ENCODE results near the gene CEP350. TPM values are rescaled to one million over a fixed set of nuclear protein-coding genes. Genes with fewer than 3 reads are reported as not detected.

The CEP350 gene
- total and polyA plus RNA-seq, 7 experiments from 2014 or later, result 39.1 to 90.1 (median 64.0) TPM

DNA sequence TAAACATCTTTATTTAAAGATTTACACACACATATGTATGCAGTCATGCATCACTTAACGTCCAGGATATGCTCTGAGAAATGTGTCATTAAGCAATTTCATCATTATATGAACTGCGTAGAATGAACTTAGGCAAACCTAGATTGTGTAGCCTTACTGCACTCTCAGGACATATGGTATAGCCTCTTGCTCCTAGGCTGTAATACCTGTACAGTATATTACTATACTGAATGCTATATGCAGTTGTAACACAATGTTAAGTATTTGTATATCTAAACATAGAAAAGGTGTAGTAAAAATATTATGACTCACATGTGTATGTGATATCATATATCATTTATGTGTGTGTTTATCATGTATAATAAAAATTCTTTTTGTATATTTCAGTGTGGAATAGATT lies 126.9 kb downstream of the CEP350 start:
- Mint-ChIP-seq H3K27me3 (no peaks in the 10 kb centered on the region), H3K4me3 (no peak overlapping the region), H3K4me1 (no peaks in the 10 kb centered on the region), H3K9me3 (no peaks in the 10 kb centered on the region), H3K36me3 (peaks cover 4 to 32% (median 12%) of the 10 kb centered on the region in 5 donors), H3K27ac (no peak overlapping the region)
- Histone ChIP-seq H3K4me3 (ENCODE audit: low read length) (no peak overlapping the region), H3K27ac (ENCODE audit: low read depth, low read length) (no peak overlapping the region), H3K27me3 (ENCODE audit: control insufficient read depth in 2 of 2, insufficient read depth in 2 of 2, low read length in 2 of 2) (no peaks in the 10 kb centered on the region), H3K9me3 (ENCODE audit: control insufficient read depth in 2 of 3, low read length in 3 of 3) (no peaks in the 10 kb centered on the region), H3K4me1 (ENCODE audit: control insufficient read depth in 2 of 2, insufficient read depth in 2 of 2, low read length in 2 of 2) (no peaks in the 10 kb centered on the region), H3K36me3 (ENCODE audit: control insufficient read depth in 2 of 3, insufficient read depth in 3 of 3, low read length in 3 of 3) (peaks cover 11 to 40% (median 20%) of the 10 kb centered on the region in 3 experiments)
- ATAC-seq, result no peak
- DNase-seq, result no peak
- ChIA-PET POLR2A (no interaction called here), CTCF (no interaction called here)
- intact Hi-C loops (cut with micrococcal nuclease), result loop anchor here in 1 of 2 donors (10.0 kb wide), 1 partner anchor 403 kb away; no protein-coding TSS in a partner anchor

DNA sequence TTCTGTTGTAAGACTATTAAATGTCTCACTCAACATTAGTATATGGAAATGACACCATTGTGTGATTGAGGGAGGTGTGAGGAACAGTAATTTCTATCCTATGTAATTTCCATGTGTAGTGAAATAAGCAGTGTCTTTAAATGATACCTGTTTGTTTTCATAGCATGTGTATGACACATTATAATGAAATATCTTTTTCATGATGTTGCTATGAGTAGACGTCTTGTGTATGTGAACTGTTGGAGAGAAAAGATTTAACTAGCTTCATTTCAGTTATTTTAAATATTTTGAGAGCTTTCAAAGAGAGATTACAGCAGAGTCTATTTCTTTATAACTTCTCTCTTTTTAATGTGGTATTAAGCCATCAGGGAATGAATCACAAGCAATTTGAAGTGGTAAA lies 128.6 kb downstream of the CEP350 start:
- H3K9me3 Mint-ChIP-seq, result no peaks in the 10 kb centered on the region
- no peak overlapping the region for H3K27ac ChIP-seq (ENCODE audit: low read depth, low read length)
- intact Hi-C loops (cut with micrococcal nuclease), result loop anchor here in 1 of 2 donors (10.0 kb wide), 1 partner anchor 402 kb away; no protein-coding TSS in a partner anchor
- ATAC-seq (no peak), DNase-seq (no peak)
- H3K9me3 ChIP-seq (ENCODE audit: control insufficient read depth in 2 of 3, low read length in 3 of 3), result no peaks in the 10 kb centered on the region
- H3K27ac Mint-ChIP-seq, result peak overlapping the region in 1 of 9 donors; percentile 64
- CTCF ChIA-PET, result no interaction called here
- no peak overlapping the region for H3K4me3 ChIP-seq (ENCODE audit: low read length)
- no peak overlapping the region for H3K4me3 Mint-ChIP-seq
- H3K4me1 Mint-ChIP-seq, result no peaks in the 10 kb centered on the region
- H3K4me1 ChIP-seq (ENCODE audit: control insufficient read depth in 2 of 2, insufficient read depth in 2 of 2, low read length in 2 of 2), result no peaks in the 10 kb centered on the region
- POLR2A ChIA-PET, result no interaction called here
- no peaks in the 10 kb centered on the region for H3K27me3 ChIP-seq (ENCODE audit: control insufficient read depth in 2 of 2, insufficient read depth in 2 of 2, low read length in 2 of 2)
- no peaks in the 10 kb centered on the region for H3K27me3 Mint-ChIP-seq
- H3K36me3 ChIP-seq (ENCODE audit: control insufficient read depth in 2 of 3, insufficient read depth in 3 of 3, low read length in 3 of 3), result peaks cover 10 to 28% (median 15%) of the 10 kb centered on the region in 3 experiments
- peaks cover 4 to 31% (median 13%) of the 10 kb centered on the region in 5 donors for H3K36me3 Mint-ChIP-seq

GRCh38 chr1:180084867-180085266 lies 130.3 kb downstream of the CEP350 start:
- peaks cover 8 to 42% (median 21%) of the 10 kb centered on the region in 5 donors for H3K36me3 Mint-ChIP-seq
- POLR2A ChIA-PET, result no interaction called here
- intact Hi-C loops (cut with micrococcal nuclease), result loop anchor here in 1 of 2 donors (10.0 kb wide), 1 partner anchor 400 kb away; no protein-coding TSS in a partner anchor
- peaks cover 0 to 2% (median 0%) of the 10 kb centered on the region in 7 donors for H3K4me1 Mint-ChIP-seq
- ATAC-seq (no peak), DNase-seq (no peak)
- H3K27me3 Mint-ChIP-seq, result no peaks in the 10 kb centered on the region
- Histone ChIP-seq H3K27me3 (ENCODE audit: control insufficient read depth in 2 of 2, insufficient read depth in 2 of 2, low read length in 2 of 2) (no peaks in the 10 kb centered on the region), H3K36me3 (ENCODE audit: control insufficient read depth in 2 of 3, insufficient read depth in 3 of 3, low read length in 3 of 3) (peaks cover 7 to 36% (median 12%) of the 10 kb centered on the region in 3 experiments), H3K4me3 (ENCODE audit: low read length) (no peak overlapping the region), H3K27ac (ENCODE audit: low read depth, low read length) (no peak overlapping the region), H3K9me3 (ENCODE audit: control insufficient read depth in 2 of 3, low read length in 3 of 3) (no peaks in the 10 kb centered on the region), H3K4me1 (ENCODE audit: control insufficient read depth in 2 of 2, insufficient read depth in 2 of 2, low read length in 2 of 2) (no peaks in the 10 kb centered on the region)
- H3K4me3 Mint-ChIP-seq, result no peak overlapping the region
- CTCF ChIA-PET, result no interaction called here
- H3K9me3 Mint-ChIP-seq, result no peaks in the 10 kb centered on the region
- peak overlapping the region in 2 of 9 donors; percentile 0 to 1 for H3K27ac Mint-ChIP-seq

- intact Hi-C loops (cut with micrococcal nuclease), result loop anchor here in 1 of 2 donors (10.0 kb wide), 1 partner anchor 399 kb away; no protein-coding TSS in a partner anchor
- Histone ChIP-seq H3K36me3 (ENCODE audit: control insufficient read depth in 2 of 3, insufficient read depth in 3 of 3, low read length in 3 of 3) (peaks cover 7 to 38% (median 12%) of the 10 kb centered on the region in 3 experiments), H3K9me3 (ENCODE audit: control insufficient read depth in 2 of 3, low read length in 3 of 3) (no peaks in the 10 kb centered on the region), H3K4me3 (ENCODE audit: low read length) (no peak overlapping the region), H3K27ac (ENCODE audit: low read depth, low read length) (no peak overlapping the region), H3K27me3 (ENCODE audit: control insufficient read depth in 2 of 2, insufficient read depth in 2 of 2, low read length in 2 of 2) (no peaks in the 10 kb centered on the region), H3K4me1 (ENCODE audit: control insufficient read depth in 2 of 2, insufficient read depth in 2 of 2, low read length in 2 of 2) (no peaks in the 10 kb centered on the region)
- Mint-ChIP-seq H3K4me1 (peaks cover 0 to 2% (median 0%) of the 10 kb centered on the region in 7 donors), H3K36me3 (peaks cover 8 to 44% (median 22%) of the 10 kb centered on the region in 5 donors), H3K4me3 (no peak overlapping the region), H3K27ac (peak overlapping the region in 3 of 9 donors; percentile 0 to 11 (median 1)), H3K27me3 (no peaks in the 10 kb centered on the region), H3K9me3 (no peaks in the 10 kb centered on the region)
- no peak for ATAC-seq
- ChIA-PET CTCF (interaction anchor here (0.8 kb wide), 1 partner anchor 379 kb away, joined by 4 read pairs; no protein-coding TSS in a partner anchor), POLR2A (no interaction called here)
- no peak for DNase-seq
Measured at GRCh38 chr1:180085331-180085730, 130.7 kb downstream of the CEP350 start.

DNA sequence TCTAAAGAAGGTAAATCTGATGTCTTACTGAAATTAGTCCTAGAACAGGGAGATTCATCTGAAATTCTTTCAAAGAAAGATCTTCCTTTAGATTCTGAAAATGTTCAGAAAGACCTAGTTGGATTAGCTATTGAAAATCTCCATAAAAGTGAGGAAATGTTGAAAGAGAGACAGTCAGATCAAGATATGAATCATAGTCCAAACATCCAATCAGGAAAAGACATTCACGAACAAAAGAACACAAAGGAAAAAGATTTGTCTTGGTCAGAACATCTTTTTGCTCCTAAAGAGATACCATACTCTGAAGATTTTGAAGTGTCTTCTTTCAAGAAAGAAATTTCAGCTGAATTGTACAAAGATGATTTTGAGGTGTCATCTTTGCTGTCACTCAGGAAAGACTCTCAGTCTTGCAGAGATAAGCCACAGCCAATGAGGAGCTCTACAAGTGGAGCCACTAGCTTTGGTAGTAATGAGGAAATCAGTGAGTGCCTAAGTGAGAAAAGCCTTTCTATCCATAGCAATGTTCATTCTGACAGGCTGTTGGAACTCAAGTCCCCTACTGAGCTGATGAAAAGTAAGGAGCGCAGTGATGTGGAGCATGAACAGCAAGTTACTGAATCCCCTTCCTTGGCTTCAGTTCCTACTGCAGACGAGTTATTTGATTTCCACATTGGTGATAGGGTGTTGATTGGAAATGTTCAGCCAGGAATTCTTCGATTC lies 138.5 kb downstream of the CEP350 start:
- H3K27me3 ChIP-seq (ENCODE audit: control insufficient read depth in 2 of 2, insufficient read depth in 2 of 2, low read length in 2 of 2), result no peaks in the 10 kb centered on the region
- H3K4me1 Mint-ChIP-seq, result peaks cover 0 to 2% (median 0%) of the 10 kb centered on the region in 7 donors
- no peaks in the 10 kb centered on the region for H3K9me3 Mint-ChIP-seq
- no peak overlapping the region for H3K4me3 Mint-ChIP-seq
- peaks cover 26 to 57% (median 48%) of the 10 kb centered on the region in 5 donors for H3K36me3 Mint-ChIP-seq
- POLR2A ChIA-PET, result no interaction called here
- no peak for ATAC-seq
- intact Hi-C loops (cut with micrococcal nuclease), result no loop called here
- H3K27me3 Mint-ChIP-seq, result no peaks in the 10 kb centered on the region
- H3K9me3 ChIP-seq (ENCODE audit: control insufficient read depth in 2 of 3, low read length in 3 of 3), result no peaks in the 10 kb centered on the region
- no peaks in the 10 kb centered on the region for H3K4me1 ChIP-seq (ENCODE audit: control insufficient read depth in 2 of 2, insufficient read depth in 2 of 2, low read length in 2 of 2)
- H3K36me3 ChIP-seq (ENCODE audit: control insufficient read depth in 2 of 3, insufficient read depth in 3 of 3, low read length in 3 of 3), result peaks cover 12 to 73% (median 20%) of the 10 kb centered on the region in 3 experiments
- no peak for DNase-seq
- H3K4me3 ChIP-seq (ENCODE audit: low read length), result no peak overlapping the region
- CTCF ChIA-PET, result no interaction called here
- H3K27ac ChIP-seq (ENCODE audit: low read depth, low read length), result no peak overlapping the region
- peak overlapping the region in 3 of 9 donors; percentile 33 to 49 (median 38) for H3K27ac Mint-ChIP-seq

GRCh38 chr1:180094705-180095295 lies 140.2 kb downstream of the CEP350 start:
- Histone ChIP-seq H3K27ac (ENCODE audit: low read depth, low read length) (no peak overlapping the region), H3K36me3 (ENCODE audit: control insufficient read depth in 2 of 3, insufficient read depth in 3 of 3, low read length in 3 of 3) (peaks cover 8 to 74% (median 20%) of the 10 kb centered on the region in 3 experiments), H3K4me1 (ENCODE audit: control insufficient read depth in 2 of 2, insufficient read depth in 2 of 2, low read length in 2 of 2) (no peaks in the 10 kb centered on the region), H3K9me3 (ENCODE audit: control insufficient read depth in 2 of 3, low read length in 3 of 3) (no peaks in the 10 kb centered on the region), H3K4me3 (ENCODE audit: low read length) (no peak overlapping the region), H3K27me3 (ENCODE audit: control insufficient read depth in 2 of 2, insufficient read depth in 2 of 2, low read length in 2 of 2) (no peaks in the 10 kb centered on the region)
- Mint-ChIP-seq H3K27me3 (no peaks in the 10 kb centered on the region), H3K4me3 (no peak overlapping the region), H3K9me3 (no peaks in the 10 kb centered on the region), H3K36me3 (peaks cover 22 to 49% (median 39%) of the 10 kb centered on the region in 5 donors), H3K4me1 (peaks cover 0 to under 1% (median 0%) of the 10 kb centered on the region in 7 donors), H3K27ac (no peak overlapping the region)
- ChIA-PET POLR2A (interaction anchor here (0.7 kb wide), 1 partner anchor 47 kb away, joined by 3 read pairs; no protein-coding TSS in a partner anchor), CTCF (no interaction called here)
- ATAC-seq (no peak), DNase-seq (no peak)
- intact Hi-C loops (cut with micrococcal nuclease), result no loop called here

All from naive thymus-derived CD4-positive, alpha-beta T cell (primary cell).